HepG2 (cell line): Measurements from ENCODE around the gene CHCHD1. TPM values are rescaled to one million over a fixed set of nuclear protein-coding genes. Genes with fewer than 3 reads are reported as not detected.
A peak's percentile ranks its signal among the peaks of the same experiment; 100 is the strongest.

Source experiments
- AFF4 ChIP-seq: sonication (generic); formaldehyde crosslinking; IDR thresholded peaks from 2 replicates; pipeline ENCODE4 v1.4.0; 2020; ENCODE audit warnings: missing genetic modification reagents
- ELF1 ChIP-seq: sonication (generic); formaldehyde crosslinking; IDR thresholded peaks from 2 replicates; pipeline ENCODE4 v1.4.0; 2020; ENCODE audit warnings: missing genetic modification reagents
- ETS1 ChIP-seq: sonication (generic); formaldehyde crosslinking; IDR thresholded peaks from 2 replicates; pipeline ENCODE4 v1.4.0; 2020; ENCODE audit warnings: missing genetic modification reagents
- GATA4 ChIP-seq: sonication (generic); IDR thresholded peaks from 2 replicates; pipeline ENCODE4 v1.6.1; 2016; ENCODE audit warnings: antibody characterized with exemption, low read depth, borderline replicate concordance
- KLF9 ChIP-seq: IDR thresholded peaks from 2 replicates; pipeline ENCODE4 v1.6.1; 2016; ENCODE audit warnings: low read depth
- SMAD3 ChIP-seq: sonication (generic); formaldehyde crosslinking; IDR thresholded peaks from 2 replicates; pipeline ENCODE4 v1.4.0; 2020; ENCODE audit warnings: missing genetic modification reagents
- USF2 ChIP-seq, 2 experiments: sonication (generic) in 1 of 2; formaldehyde crosslinking in 1 of 2; IDR thresholded peaks; 2 replicates each; pipeline versions ENCODE4 v1.5.1 to v1.6.1; 2011 to 2020; ENCODE audit warnings: borderline replicate concordance in 1 of 2, low read depth in 1 of 2, low read length in 1 of 2, mild to moderate bottlenecking in 1 of 2, missing genetic modification reagents in 1 of 2, moderate library complexity in 1 of 2
- ZNF253 ChIP-seq: sonication (generic); formaldehyde crosslinking; IDR thresholded peaks from 2 replicates; pipeline ENCODE4 v1.8.0; 2022; ENCODE audit warnings: mild to moderate bottlenecking, missing genetic modification reagents, borderline replicate concordance
- ZNF407 ChIP-seq: sonication (generic); formaldehyde crosslinking; IDR thresholded peaks from one replicate; pipeline ENCODE4 v1.5.1; 2020; ENCODE audit warnings: mild to moderate bottlenecking, missing genetic modification reagents; ENCODE audit errors: not compliant biosample characterization
- ZNF451 ChIP-seq: sonication (generic); formaldehyde crosslinking; IDR thresholded peaks from 2 replicates; pipeline ENCODE4 v1.5.0; 2020; ENCODE audit warnings: mild to moderate bottlenecking, missing genetic modification reagents
- ZNF766 ChIP-seq: sonication (generic); formaldehyde crosslinking; IDR thresholded peaks from 2 replicates; pipeline ENCODE4 v1.5.0; 2020; ENCODE audit warnings: missing genetic modification reagents, borderline replicate concordance
- ZNF792 ChIP-seq: IDR thresholded peaks from 2 replicates; pipeline ENCODE4 v1.6.1; 2016
- ZSCAN9 ChIP-seq: IDR thresholded peaks from 2 replicates; pipeline ENCODE4 v1.6.1; 2016; ENCODE audit warnings: borderline replicate concordance
- polyA plus RNA-seq, 8 experiments: library from polyadenylated mRNA; depleted of rRNA in 3 of 8; stranded (reverse) in 7 of 8; unstranded in 1 of 8; fragments of >200 nt; fragmentation: Illumina TruSeq in 4 of 8; extraction: Trizol in 4 of 8; gene quantifications; 2 replicates each; pipeline versions ENCODE4 v1.2.1 to v1.2.3, GENCODE V29; 2011 to 2016; ENCODE audit warnings: low read depth in 4 of 8, missing spikeins in 1 of 8, mixed read lengths in 1 of 8; ENCODE audit not compliant: insufficient read depth in 1 of 8
- total RNA-seq, 5 experiments: library from RNA; depleted of rRNA; stranded (reverse); fragments of >200 nt; fragmentation: Illumina TruSeq; extraction: Trizol; gene quantifications; 2 replicates each; pipeline ENCODE4 v1.2.3, GENCODE V29; 2016; ENCODE audit warnings: low read depth in 1 of 5

CHCHD1 gene
- total and polyA plus RNA-seq, 2 of the 13 experiments (the other 11 are each of a cell fraction or from before 2014, with no cell fraction given), result 36.9 to 71.2 TPM

- TF ChIP-seq USF2 (IDR thresholded peaks at IDR 0.05; ENCODE audit: low read depth, low read length) (no peak), USF2 (CRISPR knock-in tag; IDR thresholded peaks at IDR 0.05; ENCODE audit: borderline replicate concordance) (no peak), ZNF766 (no peak), SMAD3 (CRISPR knock-in tag) (no peak; the same call in 1 of the 2 replicates), GATA4 (peak; percentile 20; the same call in 1 of the 2 replicates), ZSCAN9 (CRISPR knock-in tag) (no peak), ZNF792 (peak; percentile 53; the same call in 1 of the 2 replicates), ELF1 (CRISPR knock-in tag) (peak; percentile 91), ZNF253 (CRISPR knock-in tag) (no peak), ETS1 (CRISPR knock-in tag) (no peak), KLF9 (peak; percentile 44; the same call in 1 of the 2 replicates), ZNF407 (CRISPR knock-in tag) (no peak), AFF4 (CRISPR knock-in tag) (0 out of 2 replicates have a peak, but pooled peaks have one; percentile 19), ZNF451 (CRISPR knock-in tag) (no peak)
Observed at GRCh38 chr10:73743905-73744663, 37.8 kb upstream of the CHCHD1 start, which contains the start of gene SEC24C (continued).
